GM19099 (cell line): ENCODE results near the gene MICALL1.

Source experiments
- POLR2A ChIP-seq: IDR thresholded peaks from 3 replicates; pipeline ENCODE4 v1.6.1; 2011; ENCODE audit warnings: low read depth; ENCODE audit not compliant: insufficient read length; ENCODE audit errors: extremely low read depth

MICALL1 gene

DNA sequence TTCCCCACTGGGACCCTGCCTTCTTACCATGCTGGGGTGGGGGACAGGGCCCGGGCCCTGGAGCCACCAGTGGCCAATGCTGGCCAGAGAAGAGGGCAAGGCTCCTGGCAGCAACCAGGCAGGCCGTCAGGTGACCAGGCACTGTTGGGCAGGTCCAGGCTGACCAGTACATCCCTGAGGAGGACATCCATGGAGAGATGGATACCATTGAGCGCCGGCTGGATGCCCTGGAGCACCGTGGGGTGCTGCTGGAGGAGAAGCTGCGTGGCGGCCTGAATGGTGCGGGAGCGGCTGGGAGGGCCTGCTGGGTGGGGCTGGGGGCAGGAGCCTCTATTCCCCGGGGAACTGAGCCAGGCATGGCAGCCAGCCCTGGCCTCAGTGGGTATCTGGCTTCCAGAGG lies 26.3 kb downstream of the MICALL1 start:
- TF ChIP-seq POLR2A, result no peak

- TF ChIP-seq POLR2A, result no peak
Measured at GRCh38 chr22:37932821-37933578, 26.9 kb downstream of the MICALL1 start.

GRCh38 chr22:37933711-37934376 lies 27.7 kb downstream of the MICALL1 start:
- no peak for TF ChIP-seq POLR2A

DNA sequence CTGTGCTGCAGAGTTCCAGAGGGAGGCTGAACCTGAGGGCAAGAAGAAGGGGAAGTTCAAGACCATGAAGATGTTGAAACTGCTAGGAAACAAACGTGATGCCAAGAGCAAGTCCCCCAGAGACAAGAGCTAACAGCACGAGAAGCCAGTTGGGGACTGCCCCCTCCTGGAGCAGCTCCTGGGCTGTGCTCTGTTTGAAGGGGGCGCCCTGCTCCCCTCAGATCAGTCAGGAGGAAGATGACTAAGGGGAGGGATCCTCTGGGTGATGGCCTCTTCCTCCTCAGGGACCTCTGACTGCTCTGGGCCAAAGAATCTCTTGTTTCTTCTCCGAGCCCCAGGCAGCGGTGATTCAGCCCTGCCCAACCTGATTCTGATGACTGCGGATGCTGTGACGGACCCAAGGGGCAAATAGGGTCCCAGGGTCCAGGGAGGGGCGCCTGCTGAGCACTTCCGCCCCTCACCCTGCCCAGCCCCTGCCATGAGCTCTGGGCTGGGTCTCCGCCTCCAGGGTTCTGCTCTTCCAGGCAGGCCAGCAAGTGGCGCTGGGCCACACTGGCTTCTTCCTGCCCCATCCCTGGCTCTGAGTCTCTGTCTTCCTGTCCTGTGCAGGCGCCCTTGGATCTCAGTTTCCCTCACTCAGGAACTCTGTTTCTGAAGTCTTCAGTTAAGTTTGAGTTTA lies 34.7 kb downstream of the MICALL1 start:
- no peak for TF ChIP-seq POLR2A

- TF ChIP-seq POLR2A, result no peak
Measured at GRCh38 chr22:37942133-37942532, 36.0 kb downstream of the MICALL1 start.

GRCh38 chr22:37943136-37943824 lies 37.2 kb downstream of the MICALL1 start:
- TF ChIP-seq POLR2A, result no peak

- no peak for TF ChIP-seq POLR2A
Measured at GRCh38 chr22:37943825-37944198, 37.7 kb downstream of the MICALL1 start.

- TF ChIP-seq POLR2A, result no peak
Measured at GRCh38 chr22:37951305-37951704, 45.2 kb downstream of the MICALL1 start.

GRCh38 chr22:37953062-37953436 lies 47.0 kb downstream of the MICALL1 start:
- no peak for TF ChIP-seq POLR2A

DNA sequence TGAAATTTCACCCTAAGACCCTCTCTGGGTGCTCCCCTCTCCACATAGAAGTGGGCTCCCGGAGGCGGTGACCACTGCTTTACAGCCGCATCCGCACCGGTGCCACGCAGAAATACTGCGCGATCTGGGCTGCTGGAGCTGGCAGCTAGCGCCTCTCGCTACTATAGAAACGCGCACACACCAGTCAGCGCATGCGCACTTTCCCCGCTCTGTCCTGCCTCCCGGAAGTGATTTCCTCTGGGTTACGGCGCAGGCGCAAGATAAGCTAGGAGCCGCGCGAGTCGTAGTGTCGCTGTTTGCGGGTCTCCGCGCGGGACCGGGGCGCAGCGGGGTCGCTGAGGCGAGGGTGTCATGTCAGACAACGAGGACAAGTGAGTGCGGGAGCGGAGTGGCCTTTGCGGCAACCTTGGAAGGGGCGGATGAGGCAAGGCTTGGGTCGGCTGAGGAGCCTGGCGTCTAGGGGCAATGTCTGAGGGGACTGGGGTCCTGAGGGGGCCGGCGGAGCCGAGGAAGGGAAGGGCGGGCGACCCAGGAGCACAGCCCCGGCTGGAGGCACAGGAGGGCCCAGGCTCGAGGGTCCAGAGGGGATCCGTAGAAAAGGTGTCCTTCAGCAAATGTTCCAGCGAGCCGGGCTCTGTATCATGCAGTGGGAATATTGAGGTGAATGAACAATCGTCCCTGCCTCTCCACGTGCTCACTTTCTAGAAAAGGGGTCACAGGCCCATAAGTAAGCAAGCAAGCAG lies 47.5 kb downstream of the MICALL1 start, which contains the start of the genes C22orf23 and POLR2F:
Gene C22orf23, minus strand, starts transcription at position 165 of the 743 bp plus-strand sequence. CDS start 452 bp downstream, outside the sequence.
Gene POLR2F, plus strand, starts transcription at position 263 of the 743 bp plus-strand sequence. Its CDS starts 89 bp downstream, at position 352.
- TF ChIP-seq POLR2A, result peak; percentile 91

DNA sequence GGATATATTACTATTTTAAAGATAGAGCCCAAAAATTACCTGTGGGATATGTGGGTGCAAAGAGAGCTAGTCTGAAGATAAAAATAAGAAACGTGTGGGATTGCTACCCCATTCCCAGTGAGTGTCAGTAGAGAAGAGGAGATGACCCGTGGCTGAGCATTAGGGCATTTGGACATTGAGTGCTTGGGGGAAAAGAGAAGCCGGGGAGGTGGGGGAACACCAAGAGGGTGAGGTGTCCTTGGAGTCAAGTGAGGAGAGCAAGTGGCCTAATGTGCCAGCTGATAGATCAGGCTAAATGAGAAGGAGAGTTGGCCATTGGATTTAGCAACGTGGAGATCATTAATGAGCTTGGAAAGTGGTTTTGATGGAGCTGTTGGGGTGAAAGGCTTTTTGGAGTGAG lies 48.6 kb downstream of the MICALL1 start:
- no peak for TF ChIP-seq POLR2A

- no peak for TF ChIP-seq POLR2A
Measured at GRCh38 chr22:37957232-37957631, 51.1 kb downstream of the MICALL1 start.

DNA sequence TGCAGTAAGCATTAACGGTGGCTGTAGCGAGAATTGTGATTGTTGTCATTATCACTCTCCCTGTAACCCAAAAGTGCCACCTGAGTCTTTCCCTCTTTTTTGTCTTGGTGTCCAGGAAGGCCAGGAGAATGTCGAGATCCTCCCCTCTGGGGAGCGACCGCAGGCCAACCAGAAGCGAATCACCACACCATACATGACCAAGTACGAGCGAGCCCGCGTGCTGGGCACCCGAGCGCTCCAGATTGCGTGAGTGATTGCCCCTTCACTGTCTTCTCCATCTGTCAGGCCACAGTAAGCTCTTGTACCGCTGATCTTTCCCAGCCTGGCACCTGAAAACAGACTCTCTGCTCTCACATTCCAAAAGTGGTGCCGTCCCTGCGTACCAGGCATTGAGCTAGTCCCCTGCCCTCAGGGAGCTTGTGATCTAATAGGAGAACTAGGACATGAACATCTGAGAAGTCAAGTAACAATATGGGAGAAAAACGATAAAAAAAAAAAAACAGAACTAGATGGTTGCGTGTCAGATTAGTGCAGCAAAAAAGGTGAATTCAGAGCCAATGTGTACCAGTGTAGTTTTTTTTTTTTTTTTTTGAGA lies 53.2 kb downstream of the MICALL1 start:
- TF ChIP-seq POLR2A, result no peak

DNA sequence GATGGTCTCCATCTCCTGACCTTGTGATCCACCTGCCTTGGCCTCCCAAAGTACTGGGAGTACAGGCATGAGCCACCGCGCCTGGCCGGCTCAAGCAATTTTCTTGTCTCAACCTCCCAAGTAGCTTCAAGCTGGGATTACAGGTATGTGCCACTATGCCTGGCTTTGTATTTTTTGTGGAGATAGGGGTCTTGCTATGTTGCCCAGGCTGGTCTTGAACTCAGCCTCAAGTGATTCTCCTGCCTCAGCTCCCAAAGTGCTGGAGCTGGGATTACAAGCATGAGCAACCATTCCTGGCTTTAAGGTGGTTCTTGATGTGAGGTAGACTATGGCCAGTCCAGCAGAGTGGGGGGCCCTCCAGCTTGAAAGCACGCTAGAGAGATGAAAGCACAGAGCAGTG lies 55.0 kb downstream of the MICALL1 start:
- TF ChIP-seq POLR2A, result no peak
